GM21576 (cell line): ENCODE results near the gene C1orf74.
A peak's percentile ranks its signal among the peaks of the same experiment; 100 is the strongest.

Experiments
- ATAC-seq: cut with Tn5 transposase; IDR thresholded peaks from one replicate; pipeline ENCODE4 v1.9.1; 2021; ENCODE audit warnings: mild to moderate bottlenecking, moderate library complexity; ENCODE audit not compliant: unreplicated experiment

Gene C1orf74

DNA sequence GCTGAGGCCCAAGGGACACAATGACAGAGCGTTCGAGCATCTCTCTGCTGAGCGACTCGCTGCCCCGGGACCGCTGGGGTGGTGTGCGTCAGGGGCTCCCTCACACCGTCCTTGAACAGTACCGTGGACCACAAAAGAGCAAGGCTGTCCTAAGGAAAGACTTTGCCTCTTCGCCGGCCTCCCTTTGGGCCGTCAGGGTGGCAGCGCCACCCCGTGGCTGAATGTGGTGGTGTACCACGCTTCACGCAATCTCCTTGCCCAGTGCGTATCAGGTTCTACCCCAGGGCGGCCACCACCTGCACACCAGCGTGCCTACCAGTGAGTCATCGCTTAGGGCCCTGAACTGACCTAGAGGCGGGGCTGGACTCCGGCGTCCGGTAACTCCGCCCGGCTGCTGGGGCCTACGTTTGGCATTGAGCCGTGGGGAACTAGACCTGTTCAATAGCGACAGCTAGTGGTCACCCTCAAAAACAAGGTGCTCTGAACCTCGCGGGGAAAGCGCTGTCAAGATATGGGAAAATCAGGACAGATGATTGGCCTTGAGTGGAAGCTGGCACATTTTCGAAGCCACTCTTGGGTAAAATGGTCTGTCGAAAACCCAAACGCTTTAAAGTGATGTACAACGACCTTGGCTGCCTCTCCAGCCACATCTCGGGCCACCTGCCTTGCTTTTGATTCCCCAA lies 36.6 kb downstream of the C1orf74 start:
- ATAC-seq: peak; percentile 74

DNA sequence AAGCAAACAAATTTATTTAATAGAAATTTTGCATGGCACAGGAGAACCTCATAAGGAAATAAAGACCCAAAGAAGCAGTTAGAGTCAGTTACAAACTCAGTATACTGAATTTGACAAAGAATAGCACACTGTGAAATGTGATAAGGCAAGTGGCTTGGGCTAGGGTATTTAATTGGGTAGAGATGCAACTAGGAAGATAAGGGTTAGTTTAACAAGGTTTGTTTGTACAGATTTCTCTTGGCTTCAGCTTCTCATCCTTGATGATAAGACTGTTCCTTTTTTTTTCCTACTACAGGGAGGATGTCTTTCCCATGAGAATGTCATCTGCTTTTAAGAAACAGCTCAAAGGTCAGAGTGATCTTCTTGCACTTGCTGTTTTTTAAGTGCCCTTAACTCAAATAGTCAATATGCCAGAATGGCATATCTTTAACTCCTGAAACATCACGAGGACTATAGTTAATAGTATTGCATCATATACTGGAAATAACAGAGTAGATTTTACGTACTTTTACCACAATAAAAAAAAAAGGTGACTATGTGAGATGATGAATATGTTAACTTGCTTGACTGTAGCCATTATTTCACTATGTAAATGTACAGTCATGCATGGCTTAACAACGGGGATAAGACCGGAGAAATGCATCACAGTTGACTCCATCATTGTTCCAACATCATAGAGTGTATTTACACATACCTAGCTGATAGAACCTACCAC lies 37.8 kb downstream of the C1orf74 start:
- ATAC-seq: no peak

DNA sequence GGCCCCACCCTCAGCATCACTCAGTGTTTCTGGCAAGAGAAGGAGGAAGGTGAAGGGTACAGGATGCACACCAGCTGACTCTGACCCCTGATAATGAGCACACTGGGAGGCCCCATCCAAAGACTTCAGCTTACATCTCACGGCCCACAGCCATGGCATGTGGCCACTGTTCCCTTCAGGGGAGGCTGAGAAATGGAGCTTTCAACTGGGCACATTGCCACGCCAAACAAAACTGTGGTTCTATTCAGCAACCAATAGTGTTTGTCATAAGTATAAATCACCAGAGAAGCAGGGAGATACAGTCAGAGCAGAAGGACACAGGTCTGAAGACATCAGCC lies 41.2 kb downstream of the C1orf74 start:
- no peak for ATAC-seq

- ATAC-seq: no peak
Observed at GRCh38 chr1:209742409-209743144, 41.8 kb downstream of the C1orf74 start.

- no peak for ATAC-seq
Observed at GRCh38 chr1:209741889-209742288, 42.5 kb downstream of the C1orf74 start.

- ATAC-seq: no peak
Observed at GRCh38 chr1:209741193-209741592, 43.2 kb downstream of the C1orf74 start.

DNA sequence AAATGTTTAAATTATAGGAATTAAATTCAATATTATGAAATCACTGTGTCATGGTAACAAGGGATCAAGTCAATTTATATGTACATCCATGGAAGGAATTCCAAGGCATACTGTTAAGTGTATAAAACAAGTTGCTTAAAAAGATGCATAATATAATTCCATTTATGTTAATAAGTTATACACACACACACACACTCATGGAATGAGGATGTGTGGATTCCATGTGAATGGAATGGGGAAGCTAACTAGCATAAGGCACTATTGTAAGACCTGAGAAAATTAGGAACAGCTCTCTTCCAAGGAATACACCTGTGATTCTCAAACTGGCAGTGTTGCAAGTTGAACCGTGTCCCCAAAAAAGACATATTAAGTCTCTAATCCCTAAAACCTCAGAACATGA lies 46.1 kb downstream of the C1orf74 start:
- ATAC-seq: no peak

GRCh38 chr1:209737118-209737505 lies 47.2 kb downstream of the C1orf74 start:
- ATAC-seq: no peak

DNA sequence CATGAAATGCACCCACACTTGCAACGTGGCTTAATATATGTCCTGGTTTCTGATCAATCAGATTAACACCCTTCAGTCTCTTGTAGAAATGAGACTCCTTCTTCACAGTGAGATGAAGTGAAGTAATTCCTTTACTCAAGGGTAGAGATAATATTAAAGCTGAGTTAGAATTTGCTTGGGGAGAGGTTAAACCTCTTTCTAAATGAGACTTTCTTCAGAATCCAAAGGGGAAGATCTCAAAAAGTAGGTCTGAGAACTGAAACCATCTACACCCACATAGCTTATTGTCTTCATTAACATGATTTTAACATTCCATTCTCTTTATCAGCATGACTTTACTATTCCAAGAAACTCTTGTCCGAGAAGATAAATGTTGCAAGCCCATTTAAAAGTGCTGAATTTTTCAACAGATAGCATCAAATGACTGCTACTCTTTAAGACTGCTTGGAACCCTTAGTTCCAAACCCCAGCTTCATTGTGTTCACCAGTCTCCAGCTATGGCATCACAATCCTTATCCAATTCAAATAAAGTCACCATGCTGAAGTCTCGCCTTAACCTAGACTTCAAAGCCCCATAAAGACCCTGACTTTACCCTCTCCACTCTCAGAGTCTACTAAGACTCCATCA lies 47.8 kb downstream of the C1orf74 start:
- no peak for ATAC-seq

GRCh38 chr1:209733409-209734192 lies 50.8 kb downstream of the C1orf74 start:
- no peak for ATAC-seq

DNA sequence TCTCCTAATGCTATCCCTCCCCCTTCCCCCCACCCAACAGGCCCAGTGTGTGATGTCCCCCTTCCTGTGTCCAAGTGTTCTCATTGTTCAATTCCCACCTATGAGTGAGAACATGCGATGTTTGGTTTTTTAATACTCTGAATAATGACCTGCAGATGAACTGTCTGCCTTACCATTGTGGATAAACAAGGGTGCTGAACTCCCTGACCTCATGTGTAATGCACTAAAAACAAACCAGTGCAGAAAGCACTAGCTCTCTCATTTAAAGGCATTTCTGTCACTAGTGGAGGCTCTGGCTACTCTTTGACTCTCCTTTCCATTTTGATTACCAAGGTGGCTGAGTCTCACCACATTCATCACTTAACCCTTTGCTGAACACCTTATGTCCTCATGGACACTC lies 51.6 kb downstream of the C1orf74 start:
- no peak for ATAC-seq

DNA sequence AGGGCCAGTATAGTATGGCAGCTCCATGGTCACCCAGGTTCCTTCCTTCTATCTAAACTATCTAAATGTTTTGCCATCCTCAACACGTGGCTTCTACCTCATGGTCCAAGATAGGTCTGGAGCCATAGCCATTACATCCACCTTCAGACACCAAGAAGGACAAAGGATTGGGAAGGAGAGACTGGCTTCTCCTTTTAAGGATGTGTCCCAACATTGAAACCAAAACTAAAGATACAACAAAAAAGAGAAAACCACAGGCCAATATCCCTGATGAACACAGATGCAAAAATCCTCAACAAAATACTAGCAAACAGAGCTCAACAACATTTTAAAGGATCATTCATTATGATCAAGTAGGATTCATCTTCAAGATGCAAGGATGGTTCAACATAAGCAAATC lies 54.9 kb downstream of the C1orf74 start:
- no peak for ATAC-seq
